Trophoblast cell (in vitro differentiated cells and primary cell): Measurements from ENCODE around the gene ZNF440.

ENCODE experiments used
- DNase-seq, 2 donors: peaks; one replicate each; pipeline ENCODE4 v3.0.0-alpha.2; 2016
- H2AFZ ChIP-seq: 2 replicates; pipeline ENCODE4 v1.6.1; 2013; ENCODE audit warnings: low read length, moderate library complexity, mild to moderate bottlenecking; ENCODE audit not compliant: insufficient read depth, poor library complexity
- H2AK5ac ChIP-seq: 2 replicates; pipeline ENCODE4 v1.6.1; 2013; ENCODE audit warnings: mild to moderate bottlenecking, low read length
- H2BK120ac ChIP-seq: 2 replicates; pipeline ENCODE4 v1.6.1; 2013; ENCODE audit warnings: low read length, mild to moderate bottlenecking, moderate library complexity; ENCODE audit not compliant: insufficient read depth, poor library complexity
- H2BK12ac ChIP-seq: 2 replicates; pipeline ENCODE4 v1.6.1; 2013; ENCODE audit warnings: mild to moderate bottlenecking, low read length, moderate library complexity
- H2BK5ac ChIP-seq: 2 replicates; pipeline ENCODE4 v1.6.1; 2013; ENCODE audit warnings: low read length, low read depth, moderate library complexity, mild to moderate bottlenecking; ENCODE audit not compliant: poor library complexity
- H3K14ac ChIP-seq: 2 replicates; pipeline ENCODE4 v1.6.1; 2013; ENCODE audit warnings: mild to moderate bottlenecking, low read length
- H3K18ac ChIP-seq: 2 replicates; pipeline ENCODE4 v1.6.1; 2013; ENCODE audit warnings: mild to moderate bottlenecking, low read length
- H3K23ac ChIP-seq: 2 replicates; pipeline ENCODE4 v1.6.1; 2013; ENCODE audit warnings: low read length
- H3K27ac ChIP-seq: 2 replicates; pipeline ENCODE4 v1.5.1; 2013; ENCODE audit warnings: low read depth, mild to moderate bottlenecking, inconsistent platforms, low read length, moderate library complexity
- H3K27me3 ChIP-seq: 2 replicates; pipeline ENCODE4 v1.6.1; 2013; ENCODE audit warnings: inconsistent platforms, mild to moderate bottlenecking, low read length, moderate library complexity; ENCODE audit not compliant: insufficient read depth
- H3K36me3 ChIP-seq, 2 experiments: 1 replicate in 1 of 2; 2 replicates in 1 of 2; pipeline ENCODE4 v1.6.1; 2013; ENCODE audit warnings: low read length in 2 of 2, mild to moderate bottlenecking in 2 of 2, moderate library complexity in 1 of 2; ENCODE audit not compliant: insufficient read depth in 2 of 2, control insufficient read depth in 1 of 2
- H3K4ac ChIP-seq: 2 replicates; pipeline ENCODE4 v1.6.1; 2013; ENCODE audit warnings: low read depth, mild to moderate bottlenecking, low read length, moderate library complexity
- H3K4me1 ChIP-seq, 2 experiments: 1 replicate in 1 of 2; 2 replicates in 1 of 2; pipeline ENCODE4 v1.6.1; 2013; ENCODE audit warnings: low read length in 2 of 2, mild to moderate bottlenecking in 2 of 2, moderate library complexity in 1 of 2; ENCODE audit not compliant: insufficient read depth in 2 of 2, control insufficient read depth in 1 of 2
- H3K4me2 ChIP-seq: 2 replicates; pipeline ENCODE4 v1.6.1; 2013; ENCODE audit warnings: inconsistent platforms, mild to moderate bottlenecking, low read length, moderate library complexity
- H3K4me3 ChIP-seq: 2 replicates; pipeline ENCODE4 v1.5.1; 2013; ENCODE audit warnings: mild to moderate bottlenecking, low read depth, low read length, inconsistent platforms
- H3K79me1 ChIP-seq: one replicate; pipeline ENCODE4 v1.6.1; 2013; ENCODE audit warnings: low read length
- H3K79me2 ChIP-seq: 2 replicates; pipeline ENCODE4 v1.6.1; 2013; ENCODE audit warnings: low read length, mild to moderate bottlenecking; ENCODE audit not compliant: control insufficient read depth, insufficient read depth, poor library complexity
- H3K9ac ChIP-seq: 2 replicates; pipeline ENCODE4 v1.6.1; 2013; ENCODE audit warnings: mild to moderate bottlenecking, low read length
- H3K9me3 ChIP-seq: 2 replicates; pipeline ENCODE4 v1.6.1; 2013; ENCODE audit warnings: low read depth, mild to moderate bottlenecking, control low read depth, inconsistent platforms, low read length; ENCODE audit not compliant: insufficient read depth
- H4K12ac ChIP-seq: 2 replicates; pipeline ENCODE4 v1.6.1; 2013; ENCODE audit warnings: low read depth, mild to moderate bottlenecking, low read length, moderate library complexity
- H4K8ac ChIP-seq: 2 replicates; pipeline ENCODE4 v1.6.1; 2013; ENCODE audit warnings: low read depth, mild to moderate bottlenecking, low read length, moderate library complexity
- H4K91ac ChIP-seq: one replicate; pipeline ENCODE4 v1.6.1; 2013; ENCODE audit warnings: low read depth, mild to moderate bottlenecking, low read length, moderate library complexity
- WGBS: extraction: QIAGEN DNeasy Blood & Tissue Kit; methylation state at CpG from one replicate; pipeline ENCODE4 v1.1.7; 2013; ENCODE audit warnings: missing lambda C conversion rate; ENCODE audit not compliant: insufficient read length, insufficient coverage; ENCODE audit errors: extremely low coverage; 5-methylcytosine and 5-hydroxymethylcytosine counted together

Gene ZNF440

DNA sequence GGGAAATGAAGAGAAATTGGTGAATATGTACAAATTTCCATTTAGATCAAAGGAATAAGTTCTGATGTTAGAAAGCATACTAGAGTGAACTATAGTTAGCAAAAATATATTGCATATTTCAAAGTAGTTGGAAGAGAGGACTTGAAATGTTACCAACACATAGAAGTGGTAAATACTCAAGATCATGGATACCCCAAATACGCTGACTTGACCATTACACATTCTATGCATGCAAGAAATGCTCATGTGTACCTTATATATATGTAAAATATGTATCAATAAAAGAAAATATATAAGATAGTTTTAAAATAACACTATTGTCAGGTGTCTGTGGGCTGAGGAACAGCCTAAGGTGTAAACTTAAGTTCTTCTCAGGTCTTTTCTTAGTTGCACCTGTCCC lies 30.3 kb upstream of the ZNF440 start:
- Histone ChIP-seq H3K4ac (no peak overlapping the region), H3K23ac (no peak overlapping the region), H2BK12ac (no peak overlapping the region), H3K9me3 (peaks cover 3% of the 10 kb centered on the region), H2BK120ac (no peak overlapping the region), H3K9ac (no peak overlapping the region), H3K79me2 (no peaks in the 10 kb centered on the region), H3K18ac (no peak overlapping the region), H3K4me2 (no peak overlapping the region), H4K91ac (no peak overlapping the region), H3K14ac (no peak overlapping the region), H4K12ac (no peak overlapping the region), H4K8ac (no peak overlapping the region), H3K4me1 (no peaks in the 10 kb centered on the region), H2BK5ac (no peak overlapping the region), H3K27me3 (no peaks in the 10 kb centered on the region), H3K36me3 (peaks cover 2 to 5% of the 10 kb centered on the region in 2 experiments), H2AFZ (no peak overlapping the region), H3K27ac (no peak overlapping the region), H3K4me3 (no peak overlapping the region), H3K79me1 (no peaks in the 10 kb centered on the region), H2AK5ac (no peak overlapping the region)
- DNase-seq = no peak
- WGBS = no CpG with 5 or more reads among the region's 1 CpG

DNA sequence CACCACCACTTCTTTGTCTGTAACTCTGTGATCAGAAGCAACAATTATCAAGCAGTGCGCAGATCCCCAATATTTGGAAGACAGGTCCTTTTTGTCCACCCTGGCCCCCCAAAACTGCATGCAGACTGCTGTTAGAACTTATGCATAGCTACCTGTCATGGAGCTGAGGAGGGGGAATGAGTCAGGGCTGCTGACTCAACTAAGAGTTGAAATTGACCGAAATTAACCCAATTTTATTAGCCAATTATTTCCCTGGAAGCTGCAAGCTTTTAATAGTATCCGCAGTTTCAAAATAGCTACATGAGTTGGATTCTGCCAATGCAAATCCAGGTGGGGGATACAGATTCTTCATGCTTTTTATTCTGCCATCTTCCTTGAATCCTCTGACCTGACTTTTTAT lies 29.7 kb upstream of the ZNF440 start:
- H3K79me1 ChIP-seq = no peaks in the 10 kb centered on the region
- H3K4me2 ChIP-seq = no peak overlapping the region
- H2AK5ac ChIP-seq = no peak overlapping the region
- no peak overlapping the region for H3K9ac ChIP-seq
- no peaks in the 10 kb centered on the region for H3K27me3 ChIP-seq
- no peak overlapping the region for H3K27ac ChIP-seq
- no peak overlapping the region for H4K12ac ChIP-seq
- H3K23ac ChIP-seq = no peak overlapping the region
- H3K18ac ChIP-seq = no peak overlapping the region
- H3K79me2 ChIP-seq = no peaks in the 10 kb centered on the region
- H4K91ac ChIP-seq = no peak overlapping the region
- no peaks in the 10 kb centered on the region for H3K4me1 ChIP-seq
- H2BK5ac ChIP-seq = no peak overlapping the region
- H3K4me3 ChIP-seq = no peak overlapping the region
- H3K4ac ChIP-seq = no peak overlapping the region
- no peak overlapping the region for H2AFZ ChIP-seq
- WGBS = no CpG with 5 or more reads among the region's 3 CpGs
- H3K36me3 ChIP-seq = peaks cover 0 to 5% of the 10 kb centered on the region in 2 experiments
- no peak overlapping the region for H2BK12ac ChIP-seq
- H2BK120ac ChIP-seq = no peak overlapping the region
- H3K9me3 ChIP-seq = peaks cover 2% of the 10 kb centered on the region
- no peak for DNase-seq
- no peak overlapping the region for H4K8ac ChIP-seq
- H3K14ac ChIP-seq = no peak overlapping the region

DNA sequence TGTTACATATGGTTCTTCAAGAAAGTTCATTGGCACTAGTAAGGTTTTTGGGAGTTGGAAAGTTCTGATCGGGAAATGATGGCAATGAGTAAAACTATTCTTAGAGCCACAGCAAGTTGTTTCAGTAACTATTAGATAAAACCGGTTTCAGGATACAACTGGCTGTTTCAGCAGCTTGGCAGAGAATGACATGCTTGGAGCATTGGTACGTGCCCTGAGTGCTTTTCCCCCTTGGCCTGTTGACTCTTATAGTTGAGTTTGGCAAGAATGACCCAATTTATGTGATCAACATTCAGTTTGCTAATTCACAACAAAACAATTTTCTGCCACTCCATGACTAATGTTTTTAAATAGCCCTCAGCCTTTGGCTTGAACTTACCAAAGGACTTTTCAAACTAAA lies 26.5 kb upstream of the ZNF440 start:
- Histone ChIP-seq H2AK5ac (no peak overlapping the region), H3K4me2 (no peak overlapping the region), H3K4me1 (no peaks in the 10 kb centered on the region), H3K18ac (no peak overlapping the region), H2AFZ (no peak overlapping the region), H3K9me3 (no peaks in the 10 kb centered on the region), H3K4me3 (no peak overlapping the region), H3K9ac (no peak overlapping the region), H3K36me3 (no peaks in the 10 kb centered on the region), H2BK120ac (no peak overlapping the region), H2BK5ac (no peak overlapping the region), H3K4ac (no peak overlapping the region), H3K27ac (no peak overlapping the region), H2BK12ac (no peak overlapping the region), H3K79me2 (no peaks in the 10 kb centered on the region), H4K8ac (no peak overlapping the region), H3K27me3 (no peaks in the 10 kb centered on the region), H3K14ac (no peak overlapping the region), H3K23ac (no peak overlapping the region), H4K91ac (no peak overlapping the region), H3K79me1 (no peaks in the 10 kb centered on the region), H4K12ac (no peak overlapping the region)
- no CpG with 5 or more reads among the region's 3 CpGs for WGBS
- DNase-seq = no peak

DNA sequence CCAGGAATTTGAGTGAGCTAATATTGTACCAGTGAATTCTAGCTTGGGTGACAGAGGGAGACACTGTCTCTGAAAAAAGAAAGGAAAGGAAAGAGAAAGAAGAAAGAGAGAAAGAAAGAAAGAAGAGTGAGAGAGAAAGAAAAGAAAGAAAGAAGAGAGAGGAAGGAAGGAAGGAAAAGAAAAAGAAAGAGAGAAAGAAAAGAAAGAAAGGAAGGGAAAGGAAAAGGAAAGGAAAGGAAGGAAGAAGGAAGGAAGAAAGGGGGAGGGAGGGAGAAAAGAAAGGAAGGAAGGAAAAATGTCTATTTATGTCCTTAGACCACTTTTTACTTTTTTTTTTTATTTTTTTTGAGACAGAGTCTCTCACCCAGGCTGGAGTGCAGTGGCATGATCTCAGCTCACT lies 21.1 kb upstream of the ZNF440 start:
- Histone ChIP-seq H3K4ac (no peak overlapping the region), H3K18ac (no peak overlapping the region), H3K27ac (no peak overlapping the region), H3K9ac (no peak overlapping the region), H4K12ac (no peak overlapping the region), H3K4me1 (peaks cover 0 to 2% of the 10 kb centered on the region in 2 experiments), H3K27me3 (no peaks in the 10 kb centered on the region), H3K23ac (no peak overlapping the region), H2BK12ac (no peak overlapping the region), H3K14ac (no peak overlapping the region), H3K79me2 (no peaks in the 10 kb centered on the region), H2AFZ (no peak overlapping the region), H4K8ac (no peak overlapping the region), H2BK120ac (no peak overlapping the region), H3K9me3 (no peaks in the 10 kb centered on the region), H3K4me2 (no peak overlapping the region), H3K36me3 (no peaks in the 10 kb centered on the region), H3K4me3 (no peak overlapping the region), H4K91ac (no peak overlapping the region), H2AK5ac (no peak overlapping the region), H3K79me1 (no peaks in the 10 kb centered on the region), H2BK5ac (no peak overlapping the region)
- DNase-seq = no peak
